GM19240 (cell line): ENCODE data around the gene TSC22D1.

Experiments used
- DNase-seq: peaks from one replicate; pipeline ENCODE4 v3.0.0; 2011; ENCODE audit warnings: low spot score; ENCODE audit not compliant: insufficient read length

The TSC22D1 gene

DNA sequence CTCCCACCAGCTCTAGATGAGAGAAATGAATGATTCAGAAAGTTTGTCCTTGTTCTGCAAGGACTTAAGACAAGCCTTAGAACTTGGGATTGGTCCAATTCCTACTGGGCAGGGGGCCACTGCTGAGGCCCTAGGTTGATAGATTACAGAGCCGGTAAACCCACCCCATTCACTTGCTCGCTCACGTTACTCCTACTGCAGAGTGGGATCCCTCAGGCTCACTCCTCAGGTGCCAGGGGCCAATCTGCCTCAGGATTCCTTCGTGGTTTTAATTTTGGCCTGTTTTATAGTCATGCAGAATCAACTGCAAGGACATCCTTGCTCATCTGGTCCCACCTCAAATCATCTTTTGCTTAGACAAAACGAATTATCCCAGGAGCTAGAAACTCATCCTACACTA is 143.5 kb downstream of the TSC22D1 start:
- DNase-seq: no peak

DNA sequence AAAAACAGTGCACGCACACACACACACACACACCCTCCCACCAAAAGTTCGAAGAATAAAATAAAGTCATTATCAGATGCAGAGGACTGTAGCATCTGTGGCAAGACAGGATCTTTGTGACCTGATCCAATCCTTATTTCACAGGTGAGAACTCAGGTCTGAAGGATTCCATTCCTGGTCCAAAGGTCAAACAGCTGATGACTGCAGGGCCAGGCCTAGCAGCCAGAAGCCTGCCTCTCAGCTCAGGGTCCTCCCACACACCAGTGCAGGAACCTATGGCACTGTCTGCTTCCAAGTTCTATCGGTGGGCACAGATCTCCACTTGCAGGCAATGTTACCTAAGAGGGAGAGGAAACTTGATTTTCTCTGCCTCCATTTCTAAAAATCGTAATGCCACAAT is 145.0 kb downstream of the TSC22D1 start:
- no peak for DNase-seq

DNA sequence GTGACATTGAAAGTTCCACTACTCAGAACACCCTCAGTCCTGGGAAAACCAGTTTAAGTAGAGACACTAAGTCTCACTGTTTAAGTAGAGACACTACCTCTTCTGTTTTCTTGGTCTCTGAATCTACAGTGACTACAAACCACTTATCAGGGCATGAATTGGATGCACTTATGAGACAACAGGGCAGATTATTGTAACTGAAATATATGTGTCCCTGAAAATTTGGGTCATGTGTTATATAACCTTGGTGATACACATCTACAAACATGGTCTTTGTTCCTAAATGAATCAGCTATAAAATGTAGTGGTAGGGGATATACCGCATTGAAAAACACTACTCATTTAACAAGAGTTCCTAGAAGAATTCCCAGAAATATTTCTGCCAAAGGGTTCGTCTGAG is 146.8 kb downstream of the TSC22D1 start:
- no peak for DNase-seq

DNA sequence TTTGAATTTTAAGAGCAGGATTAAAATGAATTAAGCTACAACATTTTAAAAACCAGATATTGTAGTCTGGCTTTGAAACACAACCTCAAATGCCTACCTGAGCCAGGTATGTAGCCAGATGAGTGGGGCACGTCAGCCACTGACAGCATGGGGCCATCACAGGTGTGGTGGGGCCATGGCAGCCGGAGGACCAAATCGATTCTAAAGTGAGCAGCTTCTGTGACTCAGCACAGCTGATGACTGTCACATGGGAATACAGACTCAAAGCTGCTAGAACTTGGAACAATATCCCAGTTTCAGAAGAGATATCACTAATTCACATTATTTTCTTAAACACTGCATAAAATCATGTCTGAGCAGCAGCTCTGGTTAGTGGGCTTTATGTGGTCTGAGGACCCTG is 149.7 kb downstream of the TSC22D1 start:
- DNase-seq: no peak

DNA sequence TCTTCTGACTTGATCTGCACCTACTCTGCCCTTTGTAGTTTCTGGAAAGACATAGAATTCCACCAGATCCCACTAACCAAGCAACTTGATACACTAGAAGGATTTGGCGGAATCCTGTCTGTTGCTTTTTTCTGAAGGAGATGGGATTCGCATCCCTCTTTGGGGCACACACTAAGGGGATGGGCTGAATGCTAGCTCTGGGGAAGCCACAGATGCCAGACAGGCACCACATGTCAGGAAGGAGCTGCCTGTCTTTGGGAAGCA is 150.4 kb downstream of the TSC22D1 start:
- DNase-seq: no peak

DNA sequence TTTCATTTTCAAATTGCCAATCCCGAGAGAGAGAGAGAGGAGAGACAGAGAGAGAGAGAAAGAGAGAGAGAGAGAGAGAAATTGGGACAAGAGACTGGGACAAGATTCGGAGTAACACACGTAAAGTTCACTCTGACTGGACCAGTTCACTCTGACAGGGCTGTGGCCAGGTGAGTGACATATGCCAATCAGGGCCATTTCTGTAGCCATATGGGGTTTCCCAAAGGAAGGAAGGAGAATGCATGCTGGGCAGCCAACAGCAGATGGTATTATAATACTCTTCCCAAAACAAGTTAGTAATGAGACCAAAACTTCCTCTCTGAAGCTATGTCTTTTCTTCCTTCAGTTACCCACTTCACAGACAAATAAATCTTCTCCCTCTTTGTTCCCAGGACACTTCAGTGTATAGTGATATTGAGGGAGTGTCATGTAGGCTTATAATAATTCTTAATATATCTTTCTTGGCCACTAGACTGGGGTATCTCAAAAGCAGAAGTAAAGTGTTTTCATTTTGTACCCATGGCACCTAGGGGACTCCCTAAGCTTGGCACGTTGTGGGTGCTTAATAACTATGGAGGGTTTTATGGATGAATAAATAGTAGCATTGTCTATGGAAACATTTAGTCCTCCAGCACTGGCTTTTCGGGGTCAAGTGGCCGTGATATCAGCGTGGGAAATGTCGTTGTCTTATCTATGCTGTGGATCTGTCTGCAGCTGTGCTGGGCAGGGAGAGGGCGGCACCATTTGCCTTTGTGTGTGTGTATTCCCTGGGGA is 150.9 kb downstream of the TSC22D1 start:
- no peak for DNase-seq

DNA sequence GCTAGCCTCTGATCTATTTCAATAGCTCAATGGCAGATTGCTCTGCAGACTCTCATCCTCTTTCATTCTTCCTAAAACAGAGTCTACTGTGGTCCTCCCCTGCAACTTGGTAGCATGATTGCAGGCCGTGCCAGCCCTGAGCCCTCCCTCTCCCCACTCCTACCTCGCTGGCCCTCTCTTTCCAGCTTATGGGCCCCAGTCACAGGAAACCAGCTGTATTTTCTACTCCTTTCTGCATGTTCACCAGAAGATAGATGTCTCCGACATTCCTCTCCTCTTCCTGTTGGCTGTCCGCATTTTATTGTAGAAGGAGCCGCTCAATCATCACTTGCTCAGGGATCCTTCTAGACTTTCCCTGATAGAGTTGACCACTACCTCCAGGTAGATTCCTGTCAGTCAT is 152.3 kb downstream of the TSC22D1 start:
- DNase-seq: no peak

DNA sequence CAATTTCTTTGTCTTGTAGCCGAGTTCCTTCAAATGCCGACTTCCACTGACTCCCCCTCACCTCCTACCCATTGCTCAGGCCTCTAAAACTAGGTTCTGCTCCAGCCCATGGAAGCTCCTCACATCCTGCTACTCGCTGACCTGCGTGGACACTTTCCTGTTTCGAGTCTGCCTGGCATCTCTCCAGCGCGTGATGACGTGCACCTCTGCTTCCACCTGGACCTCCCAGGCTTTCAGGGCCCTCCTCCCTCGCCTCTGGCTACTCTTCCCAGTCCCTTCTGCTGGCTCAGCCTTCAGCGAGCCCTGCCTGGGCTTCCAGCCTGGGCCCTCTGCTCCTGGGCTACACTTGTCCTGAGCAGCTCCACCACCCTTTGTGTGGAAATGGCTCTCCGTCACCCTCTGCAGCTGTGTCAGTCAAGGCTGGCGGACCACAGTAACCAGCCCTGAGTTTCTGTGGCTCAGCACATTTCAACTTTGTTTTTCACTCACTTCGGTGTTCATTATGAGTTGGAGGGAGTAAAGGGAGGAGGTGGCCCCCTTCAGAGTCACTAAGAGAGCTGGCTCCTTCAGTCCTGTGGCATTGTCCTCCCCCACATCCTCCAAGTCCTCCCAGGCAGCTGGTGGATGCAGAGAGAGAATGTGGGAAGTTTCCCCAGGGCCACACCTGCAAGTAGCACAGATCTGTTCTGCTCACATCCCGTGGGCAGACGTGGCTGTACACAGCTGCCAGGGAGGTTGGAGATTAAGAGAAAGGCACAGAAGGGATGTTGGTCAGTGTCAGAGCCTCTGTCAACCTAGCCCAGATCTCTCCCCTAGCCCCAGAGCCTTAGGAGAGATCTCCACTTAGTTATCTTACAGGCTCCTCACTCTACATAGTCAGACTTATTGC is 153.1 kb downstream of the TSC22D1 start:
- no peak for DNase-seq

DNA sequence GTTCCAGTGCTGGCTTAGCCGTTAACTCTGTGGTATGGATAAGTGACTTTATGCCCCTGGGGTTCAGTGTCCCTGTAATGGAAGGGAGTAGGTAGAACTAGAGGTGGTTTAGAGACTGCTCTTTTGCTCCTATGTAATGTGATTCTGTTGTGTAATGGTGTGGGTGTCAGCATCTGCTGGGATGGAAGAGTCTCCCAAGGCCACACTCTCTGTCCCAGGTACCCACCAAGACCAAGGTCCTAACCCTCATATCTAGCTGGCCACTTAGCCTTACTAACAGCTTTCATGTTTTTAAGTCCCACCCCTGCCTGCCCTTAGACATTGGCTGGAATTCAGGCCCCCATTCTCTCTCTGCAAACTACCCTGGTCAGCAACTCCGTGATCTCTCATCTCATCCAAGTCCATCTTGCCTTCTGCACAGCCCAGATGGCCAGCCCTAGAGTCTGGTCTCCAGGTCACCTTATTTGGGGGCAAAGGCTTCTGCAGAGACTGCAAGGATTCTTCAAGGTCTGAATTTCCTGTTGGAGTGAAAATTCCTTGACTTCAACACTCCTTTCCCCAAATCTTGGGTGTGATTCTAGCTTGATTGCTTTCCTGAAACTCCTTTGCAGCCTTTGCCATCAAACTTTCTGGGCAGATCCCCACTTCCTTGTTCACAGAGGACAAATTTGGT is 154.1 kb downstream of the TSC22D1 start:
- no peak for DNase-seq

DNA sequence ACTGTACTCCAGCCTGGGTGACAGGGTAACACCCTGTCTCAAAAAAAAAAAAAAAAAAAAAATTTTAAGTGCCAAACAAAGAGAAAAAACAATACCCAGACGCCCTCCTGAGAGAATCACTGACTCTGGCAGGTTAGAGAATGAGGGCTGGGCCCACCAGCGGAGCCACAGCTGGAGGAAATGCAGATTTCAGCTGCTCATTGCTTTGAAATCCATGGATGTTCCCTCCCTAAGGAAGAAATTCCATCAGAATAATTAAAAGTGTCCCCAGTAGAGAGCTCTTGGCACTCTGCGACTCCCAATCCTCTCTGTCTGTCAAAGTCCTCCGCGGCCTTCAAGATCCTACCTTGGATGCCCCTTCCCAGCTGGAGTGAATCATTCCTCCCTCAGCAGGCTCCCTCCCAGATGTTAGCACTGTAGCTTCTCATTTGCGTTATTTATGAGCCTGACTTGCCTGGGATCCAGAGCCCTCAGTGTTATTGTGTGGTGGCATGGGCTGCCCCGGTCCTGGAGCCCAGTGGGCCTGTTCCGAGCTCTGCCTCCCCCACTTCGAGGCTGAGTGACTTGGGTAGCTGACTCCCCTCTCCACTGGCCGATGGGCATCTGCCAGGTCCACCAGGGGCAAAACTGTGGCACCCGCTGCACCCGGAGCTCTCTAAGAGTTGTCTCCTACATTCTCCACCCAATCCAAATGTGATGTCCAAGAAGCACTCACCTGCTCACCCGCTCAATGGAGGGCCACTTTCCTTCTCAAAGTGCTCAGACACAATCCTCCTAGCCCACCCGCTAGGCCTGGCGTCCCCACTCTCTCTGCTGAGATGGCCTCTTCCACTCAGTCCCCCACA is 155.5 kb downstream of the TSC22D1 start:
- DNase-seq: no peak

DNA sequence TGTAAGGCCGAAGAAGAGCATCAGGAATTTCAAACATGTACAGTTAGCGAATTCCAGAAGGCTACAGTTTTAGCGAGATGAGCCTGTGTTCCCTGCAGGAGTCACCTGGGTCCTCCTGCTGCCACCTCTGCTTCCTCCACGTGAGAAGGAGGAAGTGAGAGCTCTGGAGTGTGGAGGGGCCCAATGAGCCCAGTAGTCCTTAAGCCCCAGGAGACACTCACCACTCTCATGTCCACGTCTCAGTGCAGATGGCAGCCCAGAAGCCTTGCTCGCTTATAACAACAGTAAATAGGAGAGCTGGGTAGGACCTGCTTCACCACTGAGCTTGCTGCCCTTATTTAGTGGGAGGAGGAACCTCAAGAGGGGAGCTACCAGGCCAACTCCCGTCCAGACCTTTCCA is 158.3 kb downstream of the TSC22D1 start:
- DNase-seq: no peak

DNA sequence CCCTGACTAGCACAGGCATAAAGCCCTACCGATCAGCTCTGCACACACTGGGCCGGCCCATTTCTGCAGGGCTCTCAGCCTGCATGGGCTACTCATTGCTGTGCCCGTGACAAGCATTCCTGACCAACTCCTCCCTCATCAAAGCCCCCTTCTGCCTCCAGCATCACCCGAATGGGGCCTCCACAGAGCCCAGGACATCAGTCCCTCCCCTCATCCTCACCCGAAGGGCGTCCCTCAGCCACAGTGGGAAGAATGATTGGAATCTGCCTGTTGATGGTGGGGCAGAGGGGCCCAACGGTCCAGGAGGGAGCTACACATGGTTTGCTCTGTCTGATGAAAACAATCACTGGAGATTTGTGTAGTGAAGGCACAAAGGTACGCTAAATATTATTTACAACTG is 158.7 kb downstream of the TSC22D1 start:
- no peak for DNase-seq

DNA sequence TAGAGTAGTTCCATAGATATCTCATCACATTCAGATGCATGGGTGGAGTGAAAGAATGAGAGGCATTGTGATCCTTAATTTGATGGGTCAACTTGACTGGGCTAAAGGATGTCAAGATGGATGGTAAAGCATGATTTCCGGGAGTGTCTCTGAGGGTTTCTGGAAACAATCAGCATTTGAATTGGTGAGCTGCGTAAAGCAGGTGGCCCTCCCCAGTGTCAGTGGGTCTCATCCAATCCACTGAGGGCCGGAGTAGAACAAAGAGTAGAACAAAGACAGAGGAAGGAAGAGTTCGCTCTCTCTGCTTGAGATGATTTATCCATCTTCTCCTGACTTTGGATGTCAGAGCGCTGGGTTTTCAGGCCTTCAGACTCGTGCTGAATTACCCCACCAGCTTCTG is 159.4 kb downstream of the TSC22D1 start:
- DNase-seq: no peak

DNA sequence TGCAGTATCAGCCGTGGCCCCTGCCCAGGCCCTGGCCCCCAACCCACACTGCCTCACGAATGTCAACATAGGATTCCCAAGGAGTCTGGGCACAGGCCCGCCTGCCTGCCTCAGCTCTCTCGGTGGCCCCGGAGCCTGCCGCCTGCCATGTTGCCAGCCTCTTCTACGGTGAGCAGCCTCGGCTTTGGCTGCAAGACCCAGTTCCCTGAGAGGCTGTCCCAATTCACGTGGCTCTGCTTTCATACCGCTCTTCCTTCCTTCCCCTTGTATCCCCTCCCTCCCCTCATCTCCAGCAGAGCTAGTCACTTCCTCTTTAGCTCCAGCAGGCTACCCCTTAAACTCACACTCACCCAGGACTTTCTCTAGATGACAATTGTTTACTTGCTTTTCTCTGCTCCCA is 159.8 kb downstream of the TSC22D1 start:
- no peak for DNase-seq

DNA sequence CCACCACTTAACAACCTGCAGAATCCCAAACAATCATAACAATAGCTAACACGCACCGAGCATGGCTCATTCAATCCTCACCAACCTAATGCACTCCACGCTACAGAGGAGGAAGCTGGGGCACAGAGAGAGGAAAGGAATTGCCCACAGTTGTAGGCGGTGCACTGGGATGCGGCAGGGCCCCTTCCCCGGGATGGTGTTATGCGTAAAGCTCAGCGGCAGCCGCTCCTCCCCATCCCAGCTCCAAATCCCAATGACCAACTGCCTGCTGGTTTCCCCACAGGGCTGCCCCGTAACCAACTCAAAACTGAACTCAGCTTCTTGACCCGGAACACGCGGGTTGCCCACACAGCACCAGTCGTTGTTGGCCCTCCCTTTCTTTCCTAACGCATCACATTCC is 160.3 kb downstream of the TSC22D1 start:
- DNase-seq: no peak

DNA sequence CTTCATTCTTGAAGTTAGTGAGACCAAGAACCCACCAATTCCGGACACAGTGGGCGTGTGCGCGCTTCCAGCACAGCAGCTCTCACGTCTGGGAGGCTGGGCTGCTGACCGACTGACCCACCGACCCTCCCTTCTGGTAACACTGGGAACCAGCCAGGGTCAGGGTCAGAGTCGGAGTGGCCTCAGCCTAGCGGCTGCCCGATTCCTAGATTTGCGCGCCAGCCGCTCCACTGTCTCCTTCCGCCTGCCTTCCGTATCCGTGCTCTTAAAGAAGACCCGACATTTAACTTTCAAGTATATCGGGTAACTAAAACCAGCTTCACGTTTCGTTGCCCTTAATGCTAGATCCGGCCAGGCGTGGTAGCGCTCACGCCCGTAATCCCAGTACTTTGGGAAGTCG is 161.4 kb downstream of the TSC22D1 start:
- no peak for DNase-seq

DNA sequence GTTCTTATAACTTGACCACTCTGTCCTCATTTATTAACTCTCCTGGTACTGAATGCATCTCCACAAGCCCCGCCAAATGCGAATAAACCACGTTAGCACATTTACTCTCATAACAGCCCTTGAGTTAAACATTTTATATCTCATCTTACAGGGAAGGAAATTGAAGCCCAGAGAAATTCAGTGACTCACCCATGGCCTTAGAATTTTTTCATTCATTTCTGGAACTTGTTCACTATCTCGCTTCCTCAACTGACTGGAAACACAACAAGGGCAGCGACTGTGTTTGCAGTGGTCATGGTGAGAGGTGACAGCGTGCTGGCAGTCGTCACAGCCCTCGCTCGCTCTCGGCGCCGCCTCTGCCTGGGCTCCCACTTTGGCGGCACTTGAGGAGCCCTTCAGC is 163.0 kb downstream of the TSC22D1 start:
- no peak for DNase-seq

DNA sequence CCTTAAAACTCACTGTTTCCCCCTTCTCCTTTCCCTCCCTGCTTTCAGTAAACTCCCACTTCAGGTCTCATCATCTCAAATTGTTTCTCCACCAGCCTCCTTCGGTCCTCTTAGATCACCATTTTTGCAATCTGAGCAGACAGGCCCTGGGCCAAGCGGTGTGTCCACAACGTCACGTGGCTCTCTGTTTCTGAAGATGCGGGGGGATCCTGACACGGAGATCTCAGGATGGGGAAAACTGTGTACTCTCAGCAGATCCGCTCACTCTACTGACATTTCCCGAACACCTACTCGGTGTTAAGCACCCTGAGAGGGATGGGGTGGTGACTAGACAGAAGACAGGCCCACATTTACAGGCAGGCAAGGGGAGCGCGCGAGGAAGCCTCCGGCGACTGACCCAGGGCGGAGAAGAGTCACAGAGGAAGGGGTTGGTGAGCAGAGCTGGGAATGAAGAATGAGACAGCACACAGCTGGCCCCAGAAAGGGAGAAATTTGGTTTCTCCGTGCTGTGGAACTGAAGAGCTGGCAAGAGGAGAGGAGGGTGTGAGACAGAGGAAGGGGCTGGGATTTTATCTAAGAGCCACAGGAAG is 163.7 kb downstream of the TSC22D1 start:
- DNase-seq: no peak

DNA sequence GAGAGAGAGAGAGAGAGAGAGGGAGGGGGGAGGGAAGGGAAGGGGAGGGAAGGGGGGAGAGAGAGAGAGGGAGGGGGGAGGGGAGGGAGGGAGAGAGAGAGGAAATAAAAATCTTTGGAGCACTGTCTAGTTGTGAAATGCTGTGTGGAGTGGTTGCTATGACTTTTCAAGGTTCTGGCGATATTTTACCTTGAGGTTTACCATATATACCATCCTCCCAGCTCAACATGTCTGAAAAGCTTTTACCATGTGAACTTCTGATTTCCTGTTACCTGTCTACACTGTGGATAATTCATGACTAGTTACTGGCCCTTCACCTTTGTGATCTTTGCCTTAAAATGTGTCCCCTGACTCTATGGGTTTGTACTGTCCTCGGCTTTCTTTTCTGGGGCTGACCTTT is 164.3 kb downstream of the TSC22D1 start:
- no peak for DNase-seq

DNA sequence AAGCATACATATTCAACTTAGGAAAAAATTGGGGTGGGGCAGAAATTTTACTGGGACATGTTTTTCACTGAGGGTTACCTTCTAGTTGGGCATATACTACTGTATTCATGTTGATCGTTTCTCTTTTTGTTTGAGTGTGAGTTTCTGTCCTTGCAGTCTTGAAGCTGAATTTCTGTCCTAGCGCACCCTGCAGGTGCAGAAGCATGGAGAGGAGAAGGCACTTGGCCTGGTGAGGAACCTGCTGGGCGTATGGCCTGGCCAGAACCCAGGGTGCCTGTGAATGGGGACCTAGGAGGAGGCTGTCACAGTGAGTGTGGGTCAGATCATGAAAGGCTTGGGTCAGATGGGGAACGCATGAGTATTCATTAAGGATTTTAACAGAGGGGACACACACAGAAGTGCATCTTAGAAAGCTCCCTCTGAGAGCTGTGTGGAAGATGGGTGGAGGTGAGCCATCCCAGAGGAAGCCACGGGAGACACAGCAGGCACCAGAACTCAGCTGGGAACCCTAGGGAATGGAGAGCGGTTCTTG is 165.7 kb downstream of the TSC22D1 start:
- DNase-seq: no peak

DNA sequence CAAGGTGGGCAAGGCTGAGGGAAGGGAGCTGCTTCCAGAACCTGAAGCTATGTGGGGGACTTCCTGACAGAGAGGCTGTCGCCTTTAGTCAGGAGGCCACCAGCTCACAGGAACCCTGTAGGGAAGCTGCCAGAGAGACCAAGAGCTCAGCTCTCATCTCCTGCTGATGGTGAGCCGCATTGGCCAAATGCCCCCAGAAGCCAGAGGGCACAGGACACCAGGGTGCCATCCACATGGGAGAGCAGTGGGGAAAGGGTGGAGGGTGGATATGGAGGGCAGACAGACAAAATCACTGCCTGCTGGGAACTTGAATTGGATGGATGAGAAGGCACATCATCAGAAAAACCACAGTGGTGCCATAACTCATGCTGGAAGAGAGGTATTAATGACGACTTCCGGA is 166.5 kb downstream of the TSC22D1 start:
- DNase-seq: no peak
